Skeletal muscle tissue (tissue), 4 donors: ENCODE measurements around the gene PRRC2A. TPM values are rescaled to one million over a fixed set of nuclear protein-coding genes. Genes with fewer than 3 reads are reported as not detected.

ENCODE experiments used
- H3K27ac ChIP-seq: one replicate; pipeline ENCODE4 v1.7.0; 2013; ENCODE audit warnings: mild to moderate bottlenecking, low read depth, low read length, inconsistent platforms
- H3K27me3 ChIP-seq, 3 donors: one replicate each; pipeline ENCODE4 v1.7.0; 2013; ENCODE audit warnings: low read length in 3 of 3; ENCODE audit not compliant: control insufficient read depth in 3 of 3, insufficient read depth in 3 of 3
- H3K36me3 ChIP-seq, 3 donors: one replicate each; pipeline ENCODE4 v1.7.0; 2013; ENCODE audit warnings: low read length in 3 of 3; ENCODE audit not compliant: control insufficient read depth in 3 of 3, insufficient read depth in 3 of 3
- H3K4me1 ChIP-seq, 3 donors: one replicate each; pipeline ENCODE4 v1.7.0; 2013; ENCODE audit warnings: low read length in 3 of 3, mild to moderate bottlenecking in 3 of 3; ENCODE audit not compliant: control insufficient read depth in 3 of 3, insufficient read depth in 3 of 3
- H3K4me3 ChIP-seq, 3 donors: one replicate each; pipeline ENCODE4 v1.7.0; 2013; ENCODE audit warnings: low read length in 3 of 3
- H3K9ac ChIP-seq, 3 donors: one replicate each; pipeline ENCODE4 v1.7.0; 2013; ENCODE audit warnings: low read length in 3 of 3, mild to moderate bottlenecking in 3 of 3, moderate library complexity in 2 of 3, low read depth in 1 of 3
- H3K9me3 ChIP-seq, 3 donors: one replicate each; pipeline ENCODE4 v1.7.0; 2013; ENCODE audit warnings: low read length in 3 of 3; ENCODE audit not compliant: control insufficient read depth in 3 of 3
- total RNA-seq: library from RNA; depleted of rRNA; stranded (reverse); fragments of >200 nt; gene quantifications from one replicate; pipeline ENCODE4 v1.2.3, GENCODE V29; 2014
- donor health status: Osteomylitis.

Gene PRRC2A
- total RNA-seq, 1 donor from 2014 or later = 30.8 TPM

DNA sequence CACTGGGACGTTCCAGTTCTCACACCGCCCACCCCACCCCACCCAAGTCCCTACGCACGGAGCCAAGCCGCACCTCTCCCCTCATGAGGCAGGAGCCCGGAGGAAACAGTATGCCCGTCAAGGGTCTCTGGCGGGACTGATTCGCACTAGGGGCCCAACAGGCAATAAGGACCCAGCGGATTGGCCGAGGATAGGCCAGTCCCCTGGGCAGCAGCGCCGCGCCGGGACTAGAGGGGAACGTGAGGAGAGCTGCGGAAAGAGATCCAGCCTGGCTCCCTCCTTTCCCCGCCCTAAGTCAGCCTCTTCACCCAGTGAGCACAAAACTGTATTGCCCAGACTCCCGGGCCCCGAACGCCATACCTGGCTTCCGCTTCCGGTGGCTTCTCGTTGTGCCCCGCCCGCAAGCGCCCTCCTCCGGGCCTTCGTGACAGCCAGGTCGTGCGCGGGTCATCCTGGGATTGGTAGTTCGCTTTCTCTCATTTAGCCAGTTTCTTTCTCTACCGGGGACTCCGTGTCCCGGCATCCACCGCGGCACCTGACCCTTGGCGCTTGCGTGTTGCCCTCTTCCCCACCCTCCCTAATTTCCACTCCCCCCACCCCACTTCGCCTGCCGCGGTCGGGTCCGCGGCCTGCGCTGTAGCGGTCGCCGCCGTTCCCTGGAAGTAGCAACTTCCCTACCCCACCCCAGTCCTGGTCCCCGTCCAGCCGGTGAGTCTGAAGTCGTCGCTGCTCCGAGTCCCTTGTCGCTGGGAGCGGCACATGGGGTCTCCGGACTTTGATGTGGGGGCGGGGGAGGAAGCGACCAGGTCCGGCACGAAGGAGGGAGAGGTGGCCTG is 45.2 kb downstream of the PRRC2A start, which contains the start of gene CSNK2B:
CSNK2B (plus strand) TSS at position 580 of the 836 bp plus-strand sequence. CDS start 752 bp downstream, outside the sequence.
- peak within 1 kb of the TSS; percentile 95 for H3K27ac ChIP-seq
- no peaks in the 10 kb centered on the region for H3K9me3 ChIP-seq
- H3K4me3 ChIP-seq = peak within 1 kb of the TSS; percentile 94 to 98 (median 97)
- peaks cover 45 to 56% (median 50%) of the 10 kb centered on the region in 3 donors for H3K36me3 ChIP-seq
- no peaks in the 10 kb centered on the region for H3K27me3 ChIP-seq
- H3K9ac ChIP-seq = peak within 1 kb of the TSS; percentile 97 to 98 (median 98)
- peaks cover 32 to 60% (median 43%) of the 10 kb centered on the region in 3 donors for H3K4me1 ChIP-seq

DNA sequence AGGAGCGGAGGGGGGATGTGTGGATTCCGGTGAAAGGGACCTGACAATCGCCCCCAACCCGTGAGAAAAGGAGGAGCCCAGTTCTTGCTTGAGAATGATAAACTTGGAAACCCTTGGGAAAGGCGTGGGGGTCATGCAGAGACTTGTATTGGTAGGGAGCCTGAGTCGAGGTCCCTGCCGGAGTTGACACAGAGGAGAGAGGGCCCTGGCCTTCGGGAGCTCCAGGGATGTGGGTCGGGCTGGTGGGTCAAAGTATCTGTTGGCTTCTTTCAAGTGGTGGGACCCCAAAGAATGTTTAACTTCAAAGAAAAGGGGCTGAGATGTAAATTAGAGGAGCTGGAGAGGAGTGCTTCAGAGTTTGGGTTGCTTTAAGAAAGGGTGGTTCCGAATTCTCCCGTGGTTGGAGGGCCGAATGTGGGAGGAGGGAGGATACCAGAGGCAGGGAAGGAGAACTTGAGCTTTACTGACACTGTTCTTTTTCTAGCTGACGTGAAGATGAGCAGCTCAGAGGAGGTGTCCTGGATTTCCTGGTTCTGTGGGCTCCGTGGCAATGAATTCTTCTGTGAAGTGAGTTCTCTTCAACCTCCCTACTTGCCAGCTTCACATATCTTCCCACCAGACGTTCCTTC is 45.9 kb downstream of the PRRC2A start:
- peak overlapping the region; percentile 95 for H3K27ac ChIP-seq
- H3K4me3 ChIP-seq = peak overlapping the region; percentile 94 to 98 (median 95)
- H3K9ac ChIP-seq = peak overlapping the region; percentile 92 to 98 (median 96)
- peaks cover 52 to 63% (median 57%) of the 10 kb centered on the region in 3 donors for H3K36me3 ChIP-seq
- no peaks in the 10 kb centered on the region for H3K9me3 ChIP-seq
- no peaks in the 10 kb centered on the region for H3K27me3 ChIP-seq
- peaks cover 28 to 54% (median 39%) of the 10 kb centered on the region in 3 donors for H3K4me1 ChIP-seq

DNA sequence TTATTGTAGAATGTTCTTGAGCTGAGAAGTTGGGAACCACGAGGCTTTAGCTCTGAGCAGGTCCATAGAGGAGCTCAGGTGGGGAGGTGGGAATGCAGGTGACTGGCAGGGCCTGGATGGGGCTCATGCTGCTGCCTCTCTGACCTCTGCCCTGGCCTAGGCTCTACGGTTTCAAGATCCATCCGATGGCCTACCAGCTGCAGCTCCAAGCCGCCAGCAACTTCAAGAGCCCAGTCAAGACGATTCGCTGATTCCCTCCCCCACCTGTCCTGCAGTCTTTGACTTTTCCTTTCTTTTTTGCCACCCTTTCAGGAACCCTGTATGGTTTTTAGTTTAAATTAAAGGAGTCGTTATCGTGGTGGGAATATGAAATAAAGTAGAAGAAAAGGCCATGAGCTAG is 49.2 kb downstream of the PRRC2A start, which contains the start of gene LY6G5B:
LY6G5B (plus strand) TSS at position 301 of the 400 bp plus-strand sequence. CDS start 975 bp downstream, outside the sequence.
- Histone ChIP-seq H3K27me3 (no peaks in the 10 kb centered on the region), H3K36me3 (peaks cover 57 to 69% (median 59%) of the 10 kb centered on the region in 3 donors), H3K9ac (no peak within 1 kb of the TSS), H3K27ac (no peak within 1 kb of the TSS), H3K9me3 (no peaks in the 10 kb centered on the region), H3K4me1 (peaks cover 10 to 32% (median 13%) of the 10 kb centered on the region in 3 donors), H3K4me3 (no peak within 1 kb of the TSS)

DNA sequence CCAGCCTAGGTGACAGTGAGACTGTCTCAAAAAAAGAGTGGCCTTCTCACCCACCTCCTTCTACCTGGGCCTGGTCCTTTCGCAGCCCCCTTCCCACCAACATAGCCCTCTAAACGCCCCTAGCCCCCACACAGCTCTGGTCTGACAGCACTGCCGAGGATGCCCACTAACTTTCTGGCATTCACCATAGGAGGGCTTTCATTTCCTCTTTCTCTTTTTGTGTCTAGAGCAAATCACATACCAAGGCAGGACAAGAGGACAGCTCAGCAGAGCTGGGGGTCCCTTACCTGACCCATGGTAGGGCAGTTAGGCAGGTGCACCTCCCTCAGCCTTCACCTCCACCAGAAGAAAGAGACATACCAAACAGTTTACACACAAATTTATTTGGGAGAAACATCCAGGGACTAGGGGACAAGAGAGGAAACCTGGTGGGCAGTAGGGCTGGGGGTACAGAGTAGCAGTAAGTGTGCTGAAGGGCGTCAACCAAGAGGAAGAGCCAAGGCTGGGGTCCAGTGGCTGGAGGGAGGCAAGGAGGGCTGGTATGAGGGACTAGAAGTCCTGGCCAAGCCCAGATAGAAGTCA is 55.9 kb downstream of the PRRC2A start:
- H3K9me3 ChIP-seq = no peaks in the 10 kb centered on the region
- H3K9ac ChIP-seq = no peak overlapping the region
- no peak overlapping the region for H3K4me3 ChIP-seq
- H3K4me1 ChIP-seq = peaks cover 11 to 22% (median 16%) of the 10 kb centered on the region in 3 donors
- H3K27me3 ChIP-seq = no peaks in the 10 kb centered on the region
- no peak overlapping the region for H3K27ac ChIP-seq
- peaks cover 16 to 25% (median 16%) of the 10 kb centered on the region in 3 donors for H3K36me3 ChIP-seq

DNA sequence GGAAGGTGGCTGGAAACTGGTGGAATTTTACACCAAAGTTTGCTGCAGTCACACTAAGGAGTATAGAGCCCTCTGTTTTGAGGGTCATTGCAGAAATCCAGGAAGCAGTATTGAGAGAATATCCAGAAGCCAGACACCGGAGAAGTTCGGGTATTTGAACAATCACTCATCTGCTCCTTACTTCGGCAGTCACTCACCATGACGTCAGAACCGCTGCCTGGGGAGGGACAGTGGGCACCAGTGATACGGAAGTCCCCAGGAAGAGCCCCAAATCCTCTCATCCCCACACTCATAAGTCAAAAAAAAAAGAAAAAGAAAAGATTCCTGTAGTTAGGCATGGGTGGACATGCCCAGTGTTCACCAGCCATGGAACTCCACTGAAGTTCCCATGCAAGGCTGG is 56.4 kb downstream of the PRRC2A start:
- Histone ChIP-seq H3K4me3 (no peak overlapping the region), H3K4me1 (peaks cover 15 to 25% (median 18%) of the 10 kb centered on the region in 3 donors), H3K27ac (no peak overlapping the region), H3K27me3 (no peaks in the 10 kb centered on the region), H3K36me3 (peaks cover 11 to 20% (median 11%) of the 10 kb centered on the region in 3 donors), H3K9ac (no peak overlapping the region), H3K9me3 (no peaks in the 10 kb centered on the region)

DNA sequence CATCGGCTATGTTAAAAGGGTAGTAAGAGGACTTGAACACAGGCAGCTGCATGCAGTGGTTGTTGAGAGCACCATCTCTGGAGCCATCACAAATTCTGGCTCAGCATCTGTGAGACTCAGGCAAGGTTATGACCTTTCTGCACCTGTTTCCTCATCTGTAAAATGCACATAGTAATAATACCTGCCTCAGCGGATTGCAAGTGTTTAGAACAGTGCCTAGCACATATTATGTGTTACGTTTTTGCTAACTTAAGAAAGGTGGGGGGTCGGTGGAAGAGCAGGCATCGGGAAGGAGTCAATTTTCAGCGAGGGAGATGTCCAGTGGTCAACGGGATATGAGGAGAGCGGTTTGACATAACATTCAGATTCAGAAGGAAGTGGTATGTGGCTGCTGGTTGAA is 57.4 kb downstream of the PRRC2A start:
- H3K4me3 ChIP-seq = no peak overlapping the region
- H3K27ac ChIP-seq = no peak overlapping the region
- H3K4me1 ChIP-seq = peaks cover 15 to 25% (median 18%) of the 10 kb centered on the region in 3 donors
- H3K9ac ChIP-seq = no peak overlapping the region
- no peaks in the 10 kb centered on the region for H3K27me3 ChIP-seq
- no peaks in the 10 kb centered on the region for H3K9me3 ChIP-seq
- H3K36me3 ChIP-seq = peaks cover 4 to 12% (median 7%) of the 10 kb centered on the region in 3 donors

DNA sequence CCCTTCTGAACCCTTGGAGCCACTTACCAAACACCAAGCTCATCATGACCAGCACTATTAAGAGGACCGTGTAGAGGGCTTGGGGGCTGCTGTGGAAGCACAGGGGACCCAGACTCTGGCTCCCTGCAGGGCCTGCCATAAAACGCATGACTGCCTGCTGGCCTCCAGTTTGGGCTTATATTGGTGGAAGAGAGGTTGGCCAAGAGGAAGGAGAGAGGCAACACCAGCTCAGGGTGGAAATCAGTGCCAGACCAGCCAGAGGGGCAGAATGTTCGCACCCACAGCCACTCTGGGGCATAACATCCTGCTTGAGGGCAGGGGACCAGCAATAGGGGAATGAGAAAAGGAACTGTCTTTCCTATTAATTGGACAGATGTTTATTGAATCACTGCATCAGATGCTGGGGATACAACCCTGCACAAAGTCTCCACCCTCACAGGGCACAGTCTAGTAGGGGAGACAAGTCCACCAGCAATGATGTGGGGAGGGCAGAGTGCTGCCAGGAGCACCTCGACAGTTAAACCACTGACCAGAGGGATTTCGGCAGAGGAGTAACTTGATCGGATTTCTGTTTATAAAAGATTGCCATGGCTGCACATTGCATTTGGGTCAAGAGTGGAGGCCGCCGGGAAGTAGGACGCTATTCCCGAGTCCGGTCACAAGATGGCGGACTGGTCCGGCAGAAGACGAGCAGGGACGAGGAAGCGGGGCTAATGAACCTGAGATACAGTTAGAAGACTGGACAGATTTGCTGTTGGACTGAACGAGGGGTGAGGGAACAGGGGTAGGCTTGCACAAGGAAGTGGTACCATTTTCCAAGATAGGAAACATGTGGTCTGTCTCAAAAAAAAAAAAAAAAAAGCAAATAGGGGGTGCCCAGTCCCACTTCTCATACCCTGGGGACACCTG is 60.0 kb downstream of the PRRC2A start, which contains the start of gene LY6G5C:
LY6G5C (minus strand) TSS at position 842 of the 909 bp plus-strand sequence; CDS start at position 148, 694 bp downstream.
- Histone ChIP-seq H3K36me3 (peaks cover 1 to 6% (median 4%) of the 10 kb centered on the region in 3 donors), H3K9me3 (no peaks in the 10 kb centered on the region), H3K4me1 (peaks cover 15 to 25% (median 18%) of the 10 kb centered on the region in 3 donors), H3K9ac (peak within 1 kb of the TSS; percentile 74 to 80 (median 78)), H3K27me3 (no peaks in the 10 kb centered on the region), H3K27ac (peak within 1 kb of the TSS; percentile 59), H3K4me3 (peak within 1 kb of the TSS; percentile 74 to 81 (median 81))

DNA sequence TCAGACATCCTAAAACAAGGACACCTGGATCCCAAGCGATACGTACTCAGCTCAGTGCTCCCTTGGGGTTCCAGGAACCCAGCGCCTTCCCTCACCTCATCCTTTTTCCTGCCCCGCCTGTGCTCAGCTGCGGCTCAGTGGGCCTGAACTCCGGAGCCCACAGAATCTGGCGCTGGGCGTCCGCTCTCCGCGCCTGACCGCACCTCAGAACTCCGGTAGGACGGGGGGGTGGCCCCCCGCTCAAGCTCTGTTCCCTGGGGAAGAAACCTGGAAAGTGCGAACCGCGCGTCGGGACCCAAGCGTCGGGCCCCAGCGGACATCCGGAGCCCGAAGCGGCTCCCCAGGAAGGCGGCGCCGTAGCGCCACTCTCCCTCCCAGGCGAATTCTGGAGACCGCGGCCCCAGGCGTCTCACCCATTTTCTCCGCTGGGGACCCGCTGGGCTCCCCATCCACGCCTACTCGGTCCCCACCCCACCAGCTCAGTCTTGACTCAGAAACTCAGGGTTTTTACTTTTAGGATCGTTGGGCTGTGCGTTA is 60.7 kb downstream of the PRRC2A start:
- peaks cover 2 to 11% (median 7%) of the 10 kb centered on the region in 3 donors for H3K36me3 ChIP-seq
- peak overlapping the region; percentile 74 to 80 (median 78) for H3K9ac ChIP-seq
- peak overlapping the region; percentile 59 for H3K27ac ChIP-seq
- no peaks in the 10 kb centered on the region for H3K27me3 ChIP-seq
- peaks cover 15 to 25% (median 18%) of the 10 kb centered on the region in 3 donors for H3K4me1 ChIP-seq
- H3K9me3 ChIP-seq = no peaks in the 10 kb centered on the region
- H3K4me3 ChIP-seq = peak overlapping the region; percentile 74 to 81 (median 81)
